Vagina (tissue), 2 donors: ENCODE data around the gene SPART.

ENCODE experiments used
- POLR2A ChIP-seq, 2 donors: fragments of 450-650 bp; IDR thresholded peaks; one replicate each; pipeline ENCODE4 v1.6.1; 2017; ENCODE audit warnings: antibody characterized with exemption in 2 of 2, mild to moderate bottlenecking in 2 of 2, moderate library complexity in 2 of 2
- POLR2AphosphoS5 ChIP-seq, 2 donors: sonication (generic); formaldehyde crosslinking; IDR thresholded peaks; one replicate each; pipeline ENCODE4 v1.9.0; 2017; ENCODE audit warnings: antibody characterized with exemption in 2 of 2, mild to moderate bottlenecking in 2 of 2, low read depth in 1 of 2; ENCODE audit not compliant: insufficient read depth in 1 of 2
- TF ChIP-seq, protein P1 (sequence below), 3 experiments: fragments of 450-650 bp in 2 of 3; fragments of 200-600 bp in 1 of 3; sonication (generic) in 1 of 3; IDR thresholded peaks; one replicate each; pipeline ENCODE4 v1.5.1; 2017 to 2019; ENCODE audit warnings: antibody characterized with exemption in 3 of 3, mild to moderate bottlenecking in 2 of 3, moderate library complexity in 2 of 3

DNA sequence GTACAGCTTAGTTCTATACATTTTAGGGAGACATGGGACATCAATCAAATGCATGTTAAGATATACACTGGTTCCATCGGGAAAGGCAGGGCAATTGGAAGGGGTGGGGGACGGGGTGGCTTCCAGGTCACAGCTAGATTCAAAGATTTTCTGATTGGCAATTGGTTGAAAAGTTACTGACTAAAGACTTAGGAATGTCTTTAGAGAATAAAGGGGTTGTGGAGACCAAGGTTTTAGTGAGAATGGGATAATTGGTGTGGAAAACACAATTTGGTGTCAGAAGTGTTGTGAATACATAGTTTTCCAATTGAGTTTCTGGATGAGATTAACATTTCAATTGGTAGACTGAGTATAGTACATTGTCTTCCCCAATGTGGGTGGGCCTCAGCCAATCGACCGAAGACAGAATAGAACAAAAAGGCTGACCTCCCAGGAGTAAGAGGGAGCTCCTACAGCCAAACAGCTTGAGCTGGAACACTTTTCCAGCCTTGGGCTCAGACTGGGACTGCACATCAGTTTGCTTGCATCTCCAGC is 47.6 kb downstream of the SPART start:
- TF ChIP-seq, protein P1, sequence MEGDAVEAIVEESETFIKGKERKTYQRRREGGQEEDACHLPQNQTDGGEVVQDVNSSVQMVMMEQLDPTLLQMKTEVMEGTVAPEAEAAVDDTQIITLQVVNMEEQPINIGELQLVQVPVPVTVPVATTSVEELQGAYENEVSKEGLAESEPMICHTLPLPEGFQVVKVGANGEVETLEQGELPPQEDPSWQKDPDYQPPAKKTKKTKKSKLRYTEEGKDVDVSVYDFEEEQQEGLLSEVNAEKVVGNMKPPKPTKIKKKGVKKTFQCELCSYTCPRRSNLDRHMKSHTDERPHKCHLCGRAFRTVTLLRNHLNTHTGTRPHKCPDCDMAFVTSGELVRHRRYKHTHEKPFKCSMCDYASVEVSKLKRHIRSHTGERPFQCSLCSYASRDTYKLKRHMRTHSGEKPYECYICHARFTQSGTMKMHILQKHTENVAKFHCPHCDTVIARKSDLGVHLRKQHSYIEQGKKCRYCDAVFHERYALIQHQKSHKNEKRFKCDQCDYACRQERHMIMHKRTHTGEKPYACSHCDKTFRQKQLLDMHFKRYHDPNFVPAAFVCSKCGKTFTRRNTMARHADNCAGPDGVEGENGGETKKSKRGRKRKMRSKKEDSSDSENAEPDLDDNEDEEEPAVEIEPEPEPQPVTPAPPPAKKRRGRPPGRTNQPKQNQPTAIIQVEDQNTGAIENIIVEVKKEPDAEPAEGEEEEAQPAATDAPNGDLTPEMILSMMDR (IDR thresholded peaks at IDR 0.05), result no peak
- no peak for TF ChIP-seq POLR2A (IDR thresholded peaks at IDR 0.05)
- no peak for TF ChIP-seq POLR2AphosphoS5 (IDR thresholded peaks at IDR 0.05; ENCODE audit: insufficient read depth in 1 of 2, low read depth in 1 of 2)
